Left lung (tissue), 10 donors: ENCODE results near the gene ECT2. TPM values are rescaled to one million over a fixed set of nuclear protein-coding genes. Genes with fewer than 3 reads are reported as not detected.
"Not testable (repeated sequence)": the region's sequence is repeated elsewhere in the genome, so short reads cannot be mapped to it uniquely, and the experiment has no call there.

ENCODE experiments used
- ATAC-seq: fragments of 200-7000 bp; cut with Tn5 transposase; one replicate; pipeline ENCODE4 v1.9.1; 2020; ENCODE audit warnings: moderate library complexity
- DNase-seq, 4 donors: peaks; one replicate each; pipeline ENCODE4 v3.0.0-alpha.2; 2013 to 2020
- H3K27ac ChIP-seq, 2 donors: fragments of 200-600 bp; sonication (generic) in 1 of 2; one replicate each; pipeline versions ENCODE4 v1.5.0 to v1.8.0; 2020 to 2021
- H3K27me3 ChIP-seq, 2 donors: fragments of 200-600 bp; sonication (generic) in 1 of 2; one replicate each; pipeline versions ENCODE4 v1.5.0 to v1.8.0; 2020 to 2021
- H3K36me3 ChIP-seq, 2 donors: fragments of 200-600 bp; sonication (generic) in 1 of 2; one replicate each; pipeline versions ENCODE4 v1.5.0 to v1.8.0; 2020 to 2021
- H3K4me1 ChIP-seq, 2 donors: fragments of 200-600 bp; one replicate each; pipeline ENCODE4 v1.8.0; 2021
- H3K4me3 ChIP-seq, 2 donors: fragments of 200-600 bp; sonication (generic) in 1 of 2; one replicate each; pipeline versions ENCODE4 v1.5.0 to v1.8.0; 2020 to 2021; ENCODE audit warnings: mild to moderate bottlenecking in 1 of 2
- H3K9me3 ChIP-seq, 2 donors: fragments of 200-600 bp; sonication (generic) in 1 of 2; one replicate each; pipeline versions ENCODE4 v1.5.0 to v1.8.0; 2020 to 2021
- intact Hi-C, 2 donors: fragments of 100-400 bp; cut with DNase I; formaldehyde crosslinking; loops; one replicate each; pipeline versions ENCODE4 v1.11.2 to v1.14.2; 2022
- polyA plus RNA-seq, 6 donors: library from polyadenylated mRNA; unstranded; fragments of 120-200 nt; gene quantifications; one replicate each; pipeline ENCODE4 v1.2.1, GENCODE V29; 2013; ENCODE audit not compliant: insufficient read length in 6 of 6
- total RNA-seq, 2 donors: library from RNA; stranded (reverse); fragmentation: NEBNext Ultra II Directional; extraction: Animal tissue kit (Norgen Biotek cat#: 25700); gene quantifications; one replicate each; pipeline ENCODE4 v1.2.1, GENCODE V29; 2021
- TF ChIP-seq, protein P1 (sequence below), 2 donors: fragments of 200-600 bp; sonication (generic) in 1 of 2; IDR thresholded peaks; one replicate each; pipeline versions ENCODE4 v1.5.0 to v1.8.0; 2021; ENCODE audit warnings: antibody characterized with exemption in 2 of 2
- donor health status: DM: no; HTN: yes; CAD: no.
- donor health status: DM: no; HTN: no; CAD: no.

Gene ECT2
- total and polyA plus RNA-seq, 8 donors = 23.1 to 44.2 (median 29.3) TPM

GRCh38 chr3:172716476-172716875 is 34.0 kb upstream of the ECT2 start:
- ATAC-seq (peak; percentile 84), DNase-seq (peak in 2 of 4 donors; percentile 74 to 84)
- intact Hi-C loops = no loop called here
- Histone ChIP-seq H3K4me3 (no peak overlapping the region), H3K9me3 (peaks cover 0 to 3% of the 10 kb centered on the region in 2 donors), H3K4me1 (peaks cover 3 to 14% of the 10 kb centered on the region in 2 donors), H3K27me3 (no peaks in the 10 kb centered on the region), H3K27ac (peak overlapping the region in 1 of 2 donors; percentile 58), H3K36me3 (no peaks in the 10 kb centered on the region)
- TF ChIP-seq, protein P1, sequence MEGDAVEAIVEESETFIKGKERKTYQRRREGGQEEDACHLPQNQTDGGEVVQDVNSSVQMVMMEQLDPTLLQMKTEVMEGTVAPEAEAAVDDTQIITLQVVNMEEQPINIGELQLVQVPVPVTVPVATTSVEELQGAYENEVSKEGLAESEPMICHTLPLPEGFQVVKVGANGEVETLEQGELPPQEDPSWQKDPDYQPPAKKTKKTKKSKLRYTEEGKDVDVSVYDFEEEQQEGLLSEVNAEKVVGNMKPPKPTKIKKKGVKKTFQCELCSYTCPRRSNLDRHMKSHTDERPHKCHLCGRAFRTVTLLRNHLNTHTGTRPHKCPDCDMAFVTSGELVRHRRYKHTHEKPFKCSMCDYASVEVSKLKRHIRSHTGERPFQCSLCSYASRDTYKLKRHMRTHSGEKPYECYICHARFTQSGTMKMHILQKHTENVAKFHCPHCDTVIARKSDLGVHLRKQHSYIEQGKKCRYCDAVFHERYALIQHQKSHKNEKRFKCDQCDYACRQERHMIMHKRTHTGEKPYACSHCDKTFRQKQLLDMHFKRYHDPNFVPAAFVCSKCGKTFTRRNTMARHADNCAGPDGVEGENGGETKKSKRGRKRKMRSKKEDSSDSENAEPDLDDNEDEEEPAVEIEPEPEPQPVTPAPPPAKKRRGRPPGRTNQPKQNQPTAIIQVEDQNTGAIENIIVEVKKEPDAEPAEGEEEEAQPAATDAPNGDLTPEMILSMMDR (IDR thresholded peaks at IDR 0.05) = no peak

GRCh38 chr3:172717493-172718088 is 32.9 kb upstream of the ECT2 start:
- intact Hi-C loops = no loop called here
- H3K27me3 ChIP-seq = no peaks in the 10 kb centered on the region
- H3K36me3 ChIP-seq = no peaks in the 10 kb centered on the region
- TF ChIP-seq, protein P1 (IDR thresholded peaks at IDR 0.05) = peak in 1 of 2 donors; percentile 28
- H3K4me1 ChIP-seq = peaks cover 3 to 8% of the 10 kb centered on the region in 2 donors
- H3K27ac ChIP-seq = no peak overlapping the region
- no peak overlapping the region for H3K4me3 ChIP-seq
- ATAC-seq = peak; percentile 51
- peaks cover 0 to 3% of the 10 kb centered on the region in 2 donors for H3K9me3 ChIP-seq
- no peak for DNase-seq

GRCh38 chr3:172722536-172723040 is 27.9 kb upstream of the ECT2 start:
- H3K36me3 ChIP-seq, H3K4me3 ChIP-seq, intact Hi-C loops, H3K9me3 ChIP-seq, H3K4me1 ChIP-seq, ATAC-seq, H3K27ac ChIP-seq, H3K27me3 ChIP-seq, DNase-seq: not testable (repeated sequence)

GRCh38 chr3:172726380-172726779 is 24.1 kb upstream of the ECT2 start:
- Histone ChIP-seq H3K4me1 (peaks cover 0 to 8% of the 10 kb centered on the region in 2 donors), H3K36me3 (no peaks in the 10 kb centered on the region), H3K4me3 (no peak overlapping the region), H3K27ac (no peak overlapping the region), H3K27me3 (no peaks in the 10 kb centered on the region), H3K9me3 (no peaks in the 10 kb centered on the region)
- TF ChIP-seq, protein P1 (IDR thresholded peaks at IDR 0.05) = no peak
- intact Hi-C loops = no loop called here
- ATAC-seq = no peak
- no peak for DNase-seq

DNA sequence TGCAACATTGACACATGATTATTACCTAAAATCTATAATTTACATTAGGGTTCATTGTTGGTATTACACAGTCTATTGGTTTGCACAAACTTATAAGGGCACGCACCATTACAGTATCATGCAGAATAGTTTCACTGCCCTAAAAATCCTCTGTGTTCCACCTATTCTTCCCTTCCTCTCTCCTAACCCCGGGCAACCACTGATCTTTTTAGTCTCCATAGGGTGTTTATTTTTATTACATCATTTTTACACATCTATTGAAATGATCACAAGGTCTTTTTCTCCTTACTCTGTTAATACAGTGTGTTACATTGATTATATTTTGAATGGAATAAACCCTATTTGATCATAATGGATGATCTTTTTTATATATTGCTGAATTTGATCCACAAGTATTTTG is 15.5 kb upstream of the ECT2 start:
- no peak for DNase-seq
- ATAC-seq = no peak

More for the DNA sequence above, 15.5 kb upstream of the ECT2 start:
- intact Hi-C loops = no loop called here
- Histone ChIP-seq H3K9me3 (no peaks in the 10 kb centered on the region), H3K27me3 (no peaks in the 10 kb centered on the region), H3K27ac (no peak overlapping the region), H3K4me3 (no peak overlapping the region), H3K4me1 (no peaks in the 10 kb centered on the region), H3K36me3 (no peaks in the 10 kb centered on the region)
- TF ChIP-seq, protein P1 (IDR thresholded peaks at IDR 0.05) = no peak
